ENCODE data around the gene HHLA2.

The HHLA2 gene

GRCh38 chr3:108391917-108392593 is 95.7 kb downstream of the HHLA2 start:
- no peak for DNase-seq (ENCODE audit: low read depth in 3 of 3)

- DNase-seq (ENCODE audit: low read depth in 3 of 3): no peak
Measured at GRCh38 chr3:108393128-108393900, 97.0 kb downstream of the HHLA2 start.

GRCh38 chr3:108394016-108394415 is 97.7 kb downstream of the HHLA2 start:
- no peak for DNase-seq (ENCODE audit: low read depth in 3 of 3)

- DNase-seq (ENCODE audit: low read depth in 3 of 3): no peak
Measured at GRCh38 chr3:108394563-108394962, 98.2 kb downstream of the HHLA2 start.

- no peak for DNase-seq (ENCODE audit: low read depth in 3 of 3)
Measured at GRCh38 chr3:108396336-108396735, 100.0 kb downstream of the HHLA2 start.

GRCh38 chr3:108398510-108398909 is 102.2 kb downstream of the HHLA2 start:
- DNase-seq (ENCODE audit: low read depth in 3 of 3): no peak

- no peak for DNase-seq (ENCODE audit: low read depth in 3 of 3)
Measured at GRCh38 chr3:108401836-108402235, 105.5 kb downstream of the HHLA2 start.

- DNase-seq (ENCODE audit: low read depth in 3 of 3): no peak
Measured at GRCh38 chr3:108403198-108403597, 106.8 kb downstream of the HHLA2 start.

- no peak for DNase-seq (ENCODE audit: low read depth in 3 of 3)
Measured at GRCh38 chr3:108403686-108404345, 107.5 kb downstream of the HHLA2 start.

GRCh38 chr3:108404368-108404767 is 108.0 kb downstream of the HHLA2 start:
- no peak for DNase-seq (ENCODE audit: low read depth in 3 of 3)

GRCh38 chr3:108406063-108406660 is 109.8 kb downstream of the HHLA2 start:
- DNase-seq (ENCODE audit: low read depth in 3 of 3): no peak

GRCh38 chr3:108406661-108407206 is 110.4 kb downstream of the HHLA2 start:
- peak in 1 of 3 experiments; percentile 3 for DNase-seq (ENCODE audit: low read depth in 3 of 3)

- DNase-seq (ENCODE audit: low read depth in 3 of 3): no peak
Measured at GRCh38 chr3:108407886-108408285, 111.5 kb downstream of the HHLA2 start.

- no peak for DNase-seq (ENCODE audit: low read depth in 3 of 3)
Measured at GRCh38 chr3:108408883-108409799, 112.8 kb downstream of the HHLA2 start.

GRCh38 chr3:108409800-108410178 is 113.4 kb downstream of the HHLA2 start:
- DNase-seq (ENCODE audit: low read depth in 3 of 3): no peak

GRCh38 chr3:108410531-108410984 is 114.2 kb downstream of the HHLA2 start:
- no peak for DNase-seq (ENCODE audit: low read depth in 3 of 3)

- DNase-seq (ENCODE audit: low read depth in 3 of 3): no peak
Measured at GRCh38 chr3:108412121-108412750, 115.9 kb downstream of the HHLA2 start.

- DNase-seq (ENCODE audit: low read depth in 3 of 3): no peak
Measured at GRCh38 chr3:108414007-108414406, 117.7 kb downstream of the HHLA2 start.

GRCh38 chr3:108415661-108416060 is 119.3 kb downstream of the HHLA2 start:
- no peak for DNase-seq (ENCODE audit: low read depth in 3 of 3)

- DNase-seq (ENCODE audit: low read depth in 3 of 3): no peak
Measured at GRCh38 chr3:108416111-108416869, 119.9 kb downstream of the HHLA2 start.

All from stimulated activated CD4-positive, alpha-beta T cell treated with anti-CD3 and anti-CD28 coated beads, TNF-alpha, amount 100 ng/mL, for 4 hours (primary cell).